LNCaP clone FGC (cell line): ENCODE measurements around the gene ZHX3.

Experiments
- DNase-seq: peaks from one replicate; pipeline ENCODE4 v3.0.0-alpha.2; 2011; ENCODE audit warnings: low read depth
- H3K4me3 ChIP-seq: 2 replicates; pipeline ENCODE4 v1.5.1; 2011; ENCODE audit warnings: mild to moderate bottlenecking, low read depth, low read length, control low read depth
- CTCF ChIP-seq: IDR thresholded peaks from 2 replicates; pipeline ENCODE4 v1.5.1; 2012; ENCODE audit warnings: mild to moderate bottlenecking; ENCODE audit not compliant: control insufficient read depth, insufficient read depth; ENCODE audit errors: extremely low read depth

The ZHX3 gene

DNA sequence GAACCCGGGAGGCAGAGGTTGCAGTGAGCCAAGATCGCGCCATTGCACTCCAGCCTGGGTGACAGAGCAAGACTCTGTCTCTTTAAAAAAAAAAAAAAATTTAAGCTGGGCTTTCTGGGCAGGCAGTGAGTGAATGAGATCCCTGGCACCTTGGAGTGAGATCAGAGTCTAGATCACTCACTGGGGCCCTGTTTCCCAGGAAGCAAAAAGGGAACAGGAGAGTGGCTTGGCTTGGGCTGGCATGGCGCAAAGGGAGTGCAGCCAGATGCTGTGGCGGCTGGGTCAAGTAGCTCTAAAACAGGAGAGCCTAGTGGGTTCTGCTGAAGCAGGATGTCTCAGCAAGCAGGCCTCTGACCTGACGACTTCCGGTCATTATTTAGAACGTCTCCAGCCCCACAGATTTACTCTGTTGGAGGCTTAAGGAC lies 169.8 kb downstream of the ZHX3 start:
- no peak for DNase-seq
- TF ChIP-seq CTCF, result no peak
- no peak overlapping the region for H3K4me3 ChIP-seq

DNA sequence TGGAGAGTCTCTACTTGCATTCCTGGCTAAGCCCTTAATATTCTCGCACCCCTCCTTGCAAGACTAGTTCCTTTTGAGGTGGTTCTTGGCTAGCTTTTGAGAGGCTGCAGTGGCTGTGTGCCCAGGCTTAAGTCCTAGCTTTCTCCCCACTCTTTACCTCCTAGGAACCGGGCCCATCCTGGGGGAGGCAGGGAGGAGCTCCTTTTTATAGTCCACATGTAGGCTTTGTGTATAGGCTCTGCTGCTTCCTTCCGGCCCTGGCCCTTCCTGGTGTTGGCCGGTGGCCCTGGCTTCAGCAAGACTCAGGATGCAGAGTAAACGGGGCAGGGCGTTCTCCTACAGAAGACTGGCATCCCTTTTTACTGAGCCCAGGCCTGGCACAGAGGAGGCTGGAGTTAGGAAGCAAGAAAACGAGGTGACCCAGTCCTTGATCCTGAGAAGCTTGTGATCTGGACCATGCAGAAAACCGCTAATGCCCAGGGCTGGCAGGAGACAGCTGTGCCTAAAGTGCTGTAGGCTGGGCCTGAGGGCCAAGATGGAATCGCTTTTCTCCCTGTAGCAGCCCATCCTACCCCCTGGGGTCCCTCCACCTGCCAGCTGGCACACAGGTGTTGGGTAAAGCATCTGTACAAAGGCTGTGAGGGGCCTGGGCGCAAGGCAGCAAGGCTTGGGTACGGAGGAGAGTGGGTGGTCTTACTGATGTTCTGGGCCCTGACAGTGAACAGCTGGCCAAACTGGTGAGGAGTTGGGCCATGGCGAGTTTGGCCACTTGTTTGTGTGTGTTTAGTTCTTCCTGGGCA lies 171.5 kb downstream of the ZHX3 start:
- peak overlapping the region; percentile 5; the same call in 1 of the 2 replicates for H3K4me3 ChIP-seq
- TF ChIP-seq CTCF, result no peak
- peak; percentile 61 for DNase-seq

DNA sequence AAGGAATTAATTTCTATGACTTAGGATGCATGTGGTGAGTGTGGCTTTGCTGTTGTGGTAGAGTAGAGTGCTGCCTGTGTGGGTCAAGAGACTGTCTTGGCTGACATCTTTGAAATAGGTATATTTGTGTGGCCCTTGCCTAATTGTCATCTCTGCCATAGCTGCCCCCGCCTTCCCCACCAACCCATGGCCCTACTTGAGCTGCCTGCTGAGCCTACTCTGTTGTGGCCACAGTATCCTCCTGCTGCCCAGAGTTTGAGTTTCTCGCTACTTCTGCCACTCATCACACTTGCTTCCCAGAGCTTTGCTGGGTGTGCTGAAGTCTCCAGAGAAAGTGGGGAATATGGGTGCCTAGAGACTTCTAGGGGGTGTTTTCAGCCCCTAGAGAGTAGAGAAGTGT lies 172.2 kb downstream of the ZHX3 start:
- H3K4me3 ChIP-seq, result no peak overlapping the region
- no peak for TF ChIP-seq CTCF
- no peak for DNase-seq

DNA sequence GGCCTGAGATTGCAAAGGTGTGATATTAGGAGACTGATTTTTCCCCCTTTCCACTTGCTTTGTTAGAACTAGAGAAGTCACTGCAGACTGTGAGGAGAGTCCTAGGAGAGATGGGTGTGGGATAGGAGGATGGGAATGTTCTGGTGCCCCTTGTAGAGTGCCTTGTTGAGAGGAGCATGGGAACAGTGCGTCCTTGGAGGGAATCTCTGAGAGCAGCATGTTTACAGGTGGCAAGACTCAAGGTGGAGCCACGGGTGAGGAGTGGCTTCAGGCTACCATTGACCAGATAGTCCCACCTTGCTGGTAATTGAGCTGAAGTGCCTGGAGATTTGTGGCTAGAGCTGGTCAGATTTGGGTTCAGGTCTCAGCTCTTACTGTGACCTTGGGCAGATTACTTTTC lies 174.2 kb downstream of the ZHX3 start:
- DNase-seq, result no peak
- H3K4me3 ChIP-seq, result no peak overlapping the region
- TF ChIP-seq CTCF, result no peak

DNA sequence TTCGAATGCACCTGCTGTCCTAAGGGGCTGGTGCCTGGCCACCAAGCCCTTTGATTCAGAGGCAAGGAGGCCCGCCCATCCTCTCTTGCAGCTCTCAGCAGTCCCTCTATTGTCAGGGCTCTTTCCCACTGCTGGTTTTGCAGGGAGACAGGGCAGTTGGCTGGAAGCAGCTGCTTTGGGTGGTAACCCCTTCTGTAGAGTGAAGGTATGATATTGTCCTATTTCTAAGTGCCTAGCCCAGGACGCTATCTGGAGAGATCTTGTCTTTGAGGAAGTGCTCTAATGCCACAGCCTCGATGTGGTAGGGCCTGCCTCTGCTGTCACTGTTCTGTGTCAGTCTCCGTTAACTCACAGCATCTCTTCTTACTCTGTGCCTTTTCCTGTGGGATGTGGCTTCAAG lies 174.6 kb downstream of the ZHX3 start:
- no peak for TF ChIP-seq CTCF
- no peak for DNase-seq
- no peak overlapping the region for H3K4me3 ChIP-seq

DNA sequence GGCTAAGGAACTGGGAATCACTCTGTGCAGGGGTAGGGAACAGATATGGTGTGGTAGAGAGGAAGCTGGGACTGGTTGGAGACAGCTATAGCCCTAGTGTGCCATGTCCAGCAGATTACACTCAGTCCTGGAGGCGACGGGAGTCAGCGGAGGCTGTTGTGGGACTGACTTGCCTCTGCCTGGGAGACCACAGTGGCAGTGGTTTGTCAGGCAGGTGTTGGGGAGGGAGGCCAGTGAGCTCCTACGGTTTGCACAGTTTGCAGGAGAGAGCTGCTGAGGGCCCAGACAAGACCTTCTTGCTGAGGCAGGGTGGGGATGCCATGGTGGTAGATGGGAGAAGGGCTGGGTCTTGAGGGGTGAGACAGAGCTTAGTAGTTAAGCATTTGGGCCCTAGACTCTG lies 175.3 kb downstream of the ZHX3 start:
- no peak for DNase-seq
- TF ChIP-seq CTCF, result no peak
- H3K4me3 ChIP-seq, result no peak overlapping the region
